ENCODE results near the gene GZF1.
A peak's percentile ranks its signal among the peaks of the same experiment; 100 is the strongest.

GZF1 gene

DNA sequence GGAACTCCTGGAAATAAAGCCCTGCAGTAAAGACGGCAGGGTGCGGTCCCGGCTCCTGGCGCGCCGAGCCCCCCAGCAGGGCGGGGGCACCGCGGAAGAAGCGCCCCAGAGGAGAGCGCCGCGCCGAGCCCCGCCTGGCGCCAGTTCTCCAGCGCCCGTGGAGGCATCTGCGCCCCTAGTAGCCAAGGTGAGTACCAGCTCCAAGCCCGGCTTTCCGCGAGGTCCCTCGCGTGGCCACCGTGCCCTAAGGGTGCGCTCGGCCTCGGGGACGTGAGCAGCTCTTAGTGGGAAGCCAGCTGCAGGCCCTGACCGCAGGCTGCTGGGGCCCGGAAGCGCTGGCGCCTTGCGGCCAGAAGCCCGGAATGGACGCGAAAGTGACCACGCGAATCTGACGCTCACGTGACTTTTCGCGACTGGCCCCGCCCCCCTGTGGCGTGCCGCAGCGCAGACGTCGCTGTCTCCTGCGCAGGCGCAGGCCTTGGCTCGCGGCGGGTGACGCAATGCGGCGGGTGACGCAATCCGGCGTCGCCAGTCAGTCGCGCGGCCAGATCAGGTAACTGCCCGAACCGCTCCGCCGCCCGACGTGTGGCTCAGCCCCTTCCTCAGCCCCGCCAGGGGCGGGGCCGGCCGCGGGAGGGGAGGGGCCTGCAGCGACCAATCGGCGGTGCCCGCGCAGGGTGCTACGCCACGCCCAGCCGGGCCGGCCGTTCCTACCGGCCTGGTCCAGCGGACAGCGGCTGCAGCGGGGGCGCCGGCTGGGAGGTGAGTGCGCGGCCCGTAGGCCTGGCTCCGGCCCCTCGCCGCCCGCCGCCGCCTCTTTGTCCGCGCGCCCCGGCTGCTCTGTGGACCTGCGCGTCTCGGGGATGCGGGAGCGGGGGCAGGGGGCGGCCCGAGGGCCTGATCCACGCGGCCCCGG lies at the start of gene GZF1:
GZF1 (plus strand) TSS at position 707 of the 916 bp plus-strand sequence. CDS start 2,202 bp downstream, outside the sequence.
- Mint-ChIP-seq H3K4me3 (peak within 1 kb of the TSS; percentile 88), H3K9me3 (no peaks in the 10 kb centered on the region), H3K27ac (peak within 1 kb of the TSS; percentile 94), H3K4me1 (ENCODE audit: low read depth) (peaks cover 71% of the 10 kb centered on the region), H3K27me3 (no peaks in the 10 kb centered on the region), H3K36me3 (ENCODE audit: low read depth) (peaks cover 24% of the 10 kb centered on the region)

GRCh38 chr20:23313271-23313670 lies 48.7 kb upstream of the GZF1 start:
- Mint-ChIP-seq H3K27me3 (peaks cover 2% of the 10 kb centered on the region), H3K27ac (no peak overlapping the region), H3K4me1 (ENCODE audit: low read depth) (peaks cover 5% of the 10 kb centered on the region), H3K4me3 (no peak overlapping the region), H3K9me3 (no peaks in the 10 kb centered on the region), H3K36me3 (ENCODE audit: low read depth) (no peaks in the 10 kb centered on the region)

GRCh38 chr20:23314699-23315098 lies 47.3 kb upstream of the GZF1 start:
- no peaks in the 10 kb centered on the region for H3K4me1 Mint-ChIP-seq (ENCODE audit: low read depth)
- H3K27me3 Mint-ChIP-seq: peaks cover 3% of the 10 kb centered on the region
- no peaks in the 10 kb centered on the region for H3K36me3 Mint-ChIP-seq (ENCODE audit: low read depth)
- H3K27ac Mint-ChIP-seq: no peak overlapping the region
- no peak overlapping the region for H3K4me3 Mint-ChIP-seq
- no peaks in the 10 kb centered on the region for H3K9me3 Mint-ChIP-seq

DNA sequence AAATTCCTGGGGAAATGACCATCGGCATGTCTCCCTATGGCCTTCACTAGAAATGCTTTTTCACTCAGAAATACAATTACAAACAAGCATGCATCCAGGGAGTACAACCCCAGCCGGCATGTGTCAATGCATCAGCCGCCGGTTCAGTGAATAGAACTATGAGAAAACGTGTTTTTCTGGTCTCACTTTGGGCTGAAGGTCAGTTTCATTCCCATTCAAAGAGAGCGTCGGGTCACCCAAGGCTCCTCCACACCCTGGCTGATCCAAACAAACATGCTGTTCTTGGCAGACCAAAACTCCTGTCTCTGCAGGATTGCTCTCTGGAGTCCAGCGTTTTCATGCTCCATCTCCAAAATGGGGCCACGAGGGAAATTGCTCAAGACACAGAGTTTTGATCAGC lies 46.9 kb upstream of the GZF1 start:
- Mint-ChIP-seq H3K4me3 (no peak overlapping the region), H3K36me3 (ENCODE audit: low read depth) (no peaks in the 10 kb centered on the region), H3K27ac (no peak overlapping the region), H3K9me3 (no peaks in the 10 kb centered on the region), H3K27me3 (peaks cover 3% of the 10 kb centered on the region), H3K4me1 (ENCODE audit: low read depth) (no peaks in the 10 kb centered on the region)

GRCh38 chr20:23316626-23317025 lies 45.4 kb upstream of the GZF1 start:
- Mint-ChIP-seq H3K27ac (no peak overlapping the region), H3K27me3 (peaks cover 3% of the 10 kb centered on the region), H3K9me3 (no peaks in the 10 kb centered on the region), H3K4me3 (no peak overlapping the region), H3K4me1 (ENCODE audit: low read depth) (no peaks in the 10 kb centered on the region), H3K36me3 (ENCODE audit: low read depth) (no peaks in the 10 kb centered on the region)

DNA sequence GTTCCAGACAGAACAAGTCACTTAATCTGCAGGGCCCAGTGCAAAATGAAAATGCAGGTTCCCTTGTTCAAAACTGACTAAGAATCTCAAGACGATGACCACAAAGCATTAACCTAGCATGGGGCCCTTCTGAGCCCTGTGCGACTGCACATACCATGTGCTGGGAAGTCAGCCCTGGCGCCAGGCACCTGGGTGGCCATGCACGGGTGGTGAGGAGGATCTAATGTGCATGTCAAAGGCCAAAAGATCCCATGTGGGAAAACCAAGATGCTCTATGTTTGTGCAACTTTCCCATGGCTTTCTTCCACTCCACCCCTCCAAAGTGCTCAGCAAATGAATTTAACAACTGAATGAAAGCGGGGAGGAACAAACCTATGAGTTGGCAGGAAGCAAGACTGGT lies 44.9 kb upstream of the GZF1 start:
- no peaks in the 10 kb centered on the region for H3K9me3 Mint-ChIP-seq
- no peak overlapping the region for H3K4me3 Mint-ChIP-seq
- no peaks in the 10 kb centered on the region for H3K36me3 Mint-ChIP-seq (ENCODE audit: low read depth)
- H3K4me1 Mint-ChIP-seq (ENCODE audit: low read depth): no peaks in the 10 kb centered on the region
- H3K27ac Mint-ChIP-seq: no peak overlapping the region
- peaks cover 3% of the 10 kb centered on the region for H3K27me3 Mint-ChIP-seq

- Mint-ChIP-seq H3K27me3 (peaks cover 3% of the 10 kb centered on the region), H3K9me3 (no peaks in the 10 kb centered on the region), H3K4me3 (no peak overlapping the region), H3K27ac (no peak overlapping the region), H3K4me1 (ENCODE audit: low read depth) (no peaks in the 10 kb centered on the region), H3K36me3 (ENCODE audit: low read depth) (no peaks in the 10 kb centered on the region)
Measured at GRCh38 chr20:23318347-23318746, 43.6 kb upstream of the GZF1 start.

DNA sequence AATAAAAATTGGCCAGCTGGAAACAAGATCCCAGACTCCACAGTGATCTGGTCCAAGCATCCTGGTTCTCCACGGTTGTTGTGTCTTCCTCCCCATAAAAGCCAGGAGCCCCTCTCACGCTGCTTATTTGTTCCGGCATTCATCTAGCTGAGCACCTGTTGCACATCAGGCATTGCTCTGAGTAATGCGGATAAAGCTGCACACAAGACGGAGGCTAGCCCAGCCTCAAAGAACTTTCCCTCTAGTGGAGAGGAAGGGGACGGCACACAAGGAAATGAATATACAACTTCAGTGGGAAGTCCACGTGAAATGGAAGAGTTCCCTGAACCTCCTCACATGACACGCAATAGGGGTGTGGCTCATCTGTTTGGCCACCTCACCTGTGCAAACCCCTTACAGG lies 41.7 kb upstream of the GZF1 start:
- no peaks in the 10 kb centered on the region for H3K4me1 Mint-ChIP-seq (ENCODE audit: low read depth)
- H3K9me3 Mint-ChIP-seq: no peaks in the 10 kb centered on the region
- H3K36me3 Mint-ChIP-seq (ENCODE audit: low read depth): no peaks in the 10 kb centered on the region
- H3K4me3 Mint-ChIP-seq: no peak overlapping the region
- no peak overlapping the region for H3K27ac Mint-ChIP-seq
- H3K27me3 Mint-ChIP-seq: peaks cover 3% of the 10 kb centered on the region

- Mint-ChIP-seq H3K36me3 (ENCODE audit: low read depth) (no peaks in the 10 kb centered on the region), H3K27ac (no peak overlapping the region), H3K27me3 (no peaks in the 10 kb centered on the region), H3K9me3 (no peaks in the 10 kb centered on the region), H3K4me3 (no peak overlapping the region), H3K4me1 (ENCODE audit: low read depth) (no peaks in the 10 kb centered on the region)
Measured at GRCh38 chr20:23325107-23325506, 36.9 kb upstream of the GZF1 start.

DNA sequence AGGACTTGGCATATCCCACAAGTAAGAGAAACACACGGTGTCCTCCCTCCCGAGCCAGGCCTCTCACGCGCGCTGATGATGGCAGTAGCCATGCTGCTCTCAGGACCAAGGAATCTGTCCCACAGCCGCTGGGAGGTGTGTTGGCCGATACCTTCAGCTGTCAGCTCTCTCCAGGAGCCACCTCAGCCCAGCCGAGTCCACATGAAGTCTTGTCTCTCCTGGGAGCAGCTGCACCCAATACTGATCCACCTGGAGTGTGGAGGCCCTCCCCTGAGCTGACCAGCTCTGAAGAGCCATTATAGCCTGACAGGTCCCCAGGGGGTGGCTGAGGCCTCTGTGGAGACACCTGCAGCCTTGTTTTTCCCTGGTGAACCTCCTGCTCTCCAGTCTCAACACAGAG lies 35.2 kb upstream of the GZF1 start:
- Mint-ChIP-seq H3K9me3 (no peaks in the 10 kb centered on the region), H3K27ac (no peak overlapping the region), H3K4me3 (no peak overlapping the region), H3K36me3 (ENCODE audit: low read depth) (no peaks in the 10 kb centered on the region), H3K4me1 (ENCODE audit: low read depth) (no peaks in the 10 kb centered on the region), H3K27me3 (no peaks in the 10 kb centered on the region)

DNA sequence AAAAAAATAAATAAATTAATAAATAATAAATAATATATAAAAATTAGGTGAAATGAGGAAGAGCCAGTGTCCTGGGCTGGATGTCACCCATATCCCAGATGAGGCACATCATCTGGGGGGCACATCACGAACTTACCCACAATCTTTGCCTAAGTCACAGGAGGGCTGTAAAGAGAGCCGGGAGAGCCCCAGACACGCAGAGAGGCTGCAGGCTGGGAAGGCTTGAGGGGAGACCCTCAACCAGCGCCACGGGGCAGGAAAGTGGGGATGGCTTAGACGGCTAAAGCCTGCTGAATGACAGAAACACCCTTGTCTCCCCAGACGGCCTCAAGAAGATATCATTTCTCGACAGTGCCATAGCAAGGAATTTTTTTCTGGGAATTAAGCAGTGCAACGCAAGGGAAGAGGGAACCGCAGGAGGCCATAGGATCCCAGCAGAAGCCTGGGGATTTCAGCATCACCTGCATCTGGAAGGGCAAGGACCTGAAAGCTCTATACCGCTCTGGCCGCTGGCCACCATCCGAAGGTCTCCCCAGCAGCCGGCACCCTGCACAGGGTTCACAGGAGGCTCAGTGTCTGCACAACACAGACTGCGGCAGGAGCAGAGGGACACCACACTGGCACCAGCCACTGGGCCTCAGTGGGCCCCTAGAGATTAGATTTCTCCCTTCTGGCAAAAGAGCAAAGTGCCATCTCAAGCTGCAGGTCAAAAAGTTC lies 34.2 kb upstream of the GZF1 start:
- Mint-ChIP-seq H3K4me3 (no peak overlapping the region), H3K27me3 (no peaks in the 10 kb centered on the region), H3K9me3 (no peaks in the 10 kb centered on the region), H3K4me1 (ENCODE audit: low read depth) (no peaks in the 10 kb centered on the region), H3K27ac (no peak overlapping the region), H3K36me3 (ENCODE audit: low read depth) (no peaks in the 10 kb centered on the region)

DNA sequence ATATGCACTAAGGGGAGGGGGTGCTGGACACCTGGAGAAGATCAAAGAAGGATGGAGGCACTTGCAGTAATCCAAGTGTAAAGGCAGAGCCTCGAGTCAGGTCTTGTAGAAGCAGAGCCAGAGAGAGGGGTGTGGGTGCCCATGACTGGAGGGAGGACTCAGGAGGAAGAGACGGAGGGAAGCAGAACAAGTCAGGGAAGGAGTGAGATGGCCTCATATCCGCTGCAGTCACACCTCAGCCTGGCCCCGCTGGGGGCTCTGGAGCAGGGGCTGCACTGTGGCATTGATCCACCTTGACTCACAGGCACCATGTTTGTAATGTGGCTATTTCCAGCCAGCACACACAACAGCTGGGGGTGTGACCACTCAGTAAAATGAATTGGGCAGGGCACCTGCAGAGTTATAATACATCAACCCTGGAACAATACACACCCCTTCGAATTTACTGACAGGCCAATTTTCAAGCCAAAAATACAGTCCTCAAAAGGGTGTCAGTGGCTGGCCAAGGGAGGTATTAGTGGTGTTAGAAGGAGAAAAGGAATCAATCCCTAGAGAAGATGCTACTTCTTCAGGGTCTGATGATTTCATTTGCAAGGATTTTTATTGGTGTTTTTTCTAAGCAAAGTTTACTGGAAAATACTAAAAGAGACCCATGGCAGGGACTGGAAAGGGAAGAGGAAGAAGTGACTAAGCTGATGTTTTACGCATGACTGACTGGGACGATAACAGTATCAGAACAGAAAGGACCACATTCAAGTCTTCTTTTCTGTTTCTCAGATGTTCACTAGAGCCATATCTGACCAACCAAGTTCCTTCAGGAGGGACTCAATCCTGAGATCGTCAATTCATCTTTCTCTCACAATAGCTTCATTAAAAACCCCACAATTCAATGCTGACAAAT lies 30.3 kb upstream of the GZF1 start:
- no peaks in the 10 kb centered on the region for H3K27me3 Mint-ChIP-seq
- peaks cover 4% of the 10 kb centered on the region for H3K36me3 Mint-ChIP-seq (ENCODE audit: low read depth)
- no peaks in the 10 kb centered on the region for H3K4me1 Mint-ChIP-seq (ENCODE audit: low read depth)
- no peaks in the 10 kb centered on the region for H3K9me3 Mint-ChIP-seq
- H3K4me3 Mint-ChIP-seq: no peak overlapping the region
- no peak overlapping the region for H3K27ac Mint-ChIP-seq

DNA sequence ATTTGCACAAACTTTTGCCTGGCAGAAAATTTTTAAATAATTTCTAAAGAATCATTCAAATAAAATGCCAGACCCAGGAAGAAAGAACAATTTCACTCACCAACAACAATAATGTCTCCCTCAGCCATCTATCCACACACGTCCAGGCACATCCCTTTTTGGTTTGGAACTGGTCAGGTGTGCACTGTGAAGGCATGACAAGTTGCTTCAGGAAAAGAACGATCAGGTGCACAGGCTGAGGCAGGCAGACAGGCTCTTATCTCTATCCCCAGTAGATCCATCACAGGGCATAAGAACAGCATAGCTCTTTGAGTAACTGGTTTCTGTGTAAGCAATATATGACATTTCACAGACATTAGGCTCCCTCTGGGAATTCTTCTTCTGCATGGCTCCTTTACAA lies 29.5 kb upstream of the GZF1 start:
- Mint-ChIP-seq H3K36me3 (ENCODE audit: low read depth) (peaks cover 4% of the 10 kb centered on the region), H3K27ac (no peak overlapping the region), H3K4me3 (no peak overlapping the region), H3K4me1 (ENCODE audit: low read depth) (no peaks in the 10 kb centered on the region), H3K9me3 (no peaks in the 10 kb centered on the region), H3K27me3 (no peaks in the 10 kb centered on the region)

DNA sequence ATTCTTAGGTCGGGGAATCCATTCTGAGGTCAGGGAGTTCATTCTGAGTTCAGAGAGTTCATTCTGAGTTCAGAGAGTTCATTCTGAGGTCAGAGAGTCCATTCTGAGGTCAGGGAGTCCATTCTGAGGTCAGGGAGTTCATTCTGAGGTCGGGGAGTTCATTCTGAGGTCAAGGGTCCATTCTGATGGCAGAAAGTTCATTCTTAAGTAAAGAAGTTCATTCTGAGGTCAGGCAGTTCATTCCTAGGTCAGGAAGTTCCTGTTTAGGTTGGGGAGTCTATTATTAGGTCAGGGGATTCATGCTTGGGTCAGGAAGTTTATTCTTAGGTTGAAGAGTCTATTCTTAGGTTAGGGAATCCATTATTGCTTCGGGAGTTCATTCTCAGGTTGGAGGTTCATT lies 27.9 kb upstream of the GZF1 start:
- Mint-ChIP-seq H3K27ac (peak overlapping the region; percentile 56), H3K9me3 (no peaks in the 10 kb centered on the region), H3K4me1 (ENCODE audit: low read depth) (no peaks in the 10 kb centered on the region), H3K4me3 (no peak overlapping the region), H3K36me3 (ENCODE audit: low read depth) (peaks cover 4% of the 10 kb centered on the region), H3K27me3 (no peaks in the 10 kb centered on the region)

- Mint-ChIP-seq H3K27me3 (no peaks in the 10 kb centered on the region), H3K9me3 (no peaks in the 10 kb centered on the region), H3K4me1 (ENCODE audit: low read depth) (no peaks in the 10 kb centered on the region), H3K36me3 (ENCODE audit: low read depth) (peaks cover 4% of the 10 kb centered on the region), H3K27ac (no peak overlapping the region), H3K4me3 (no peak overlapping the region)
Measured at GRCh38 chr20:23335521-23335920, 26.5 kb upstream of the GZF1 start.
